DOHH2 (cell line): Measurements from ENCODE around the gene SESN1.

Experiments
- EZH2phosphoT487 ChIP-seq: fragments of 200-600 bp; sonication (generic); IDR thresholded peaks from 2 replicates; pipeline ENCODE4 v1.6.1; 2017; ENCODE audit warnings: borderline replicate concordance, mild to moderate bottlenecking, antibody characterized with exemption, low read length, moderate library complexity, mixed read lengths
- TF ChIP-seq, protein P1 (sequence below): fragments of 200-600 bp; sonication (generic); IDR thresholded peaks from one replicate; pipeline ENCODE4 v1.5.1; 2014; ENCODE audit warnings: antibody characterized with exemption, mild to moderate bottlenecking, low read depth, low read length; ENCODE audit not compliant: poor library complexity, severe bottlenecking

DNA sequence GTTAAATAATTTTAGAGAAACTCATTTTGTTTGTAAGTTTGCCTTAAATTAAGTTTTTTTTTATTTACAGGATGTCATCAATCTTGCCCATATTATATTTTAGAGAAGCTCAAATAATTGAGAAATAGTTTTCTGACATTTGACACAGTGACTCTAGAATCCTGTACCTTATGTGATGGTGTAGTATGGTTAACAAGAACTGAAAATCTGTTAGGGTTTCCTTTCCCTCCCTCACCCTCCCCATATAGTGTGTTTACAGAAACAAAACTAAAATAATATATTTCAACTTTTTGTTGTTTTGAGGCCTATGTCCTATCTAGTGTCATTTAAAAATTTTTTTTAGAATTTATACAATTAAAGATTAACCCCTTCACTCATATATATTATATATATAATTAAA lies 91.8 kb downstream of the SESN1 start:
- TF ChIP-seq, protein P1, sequence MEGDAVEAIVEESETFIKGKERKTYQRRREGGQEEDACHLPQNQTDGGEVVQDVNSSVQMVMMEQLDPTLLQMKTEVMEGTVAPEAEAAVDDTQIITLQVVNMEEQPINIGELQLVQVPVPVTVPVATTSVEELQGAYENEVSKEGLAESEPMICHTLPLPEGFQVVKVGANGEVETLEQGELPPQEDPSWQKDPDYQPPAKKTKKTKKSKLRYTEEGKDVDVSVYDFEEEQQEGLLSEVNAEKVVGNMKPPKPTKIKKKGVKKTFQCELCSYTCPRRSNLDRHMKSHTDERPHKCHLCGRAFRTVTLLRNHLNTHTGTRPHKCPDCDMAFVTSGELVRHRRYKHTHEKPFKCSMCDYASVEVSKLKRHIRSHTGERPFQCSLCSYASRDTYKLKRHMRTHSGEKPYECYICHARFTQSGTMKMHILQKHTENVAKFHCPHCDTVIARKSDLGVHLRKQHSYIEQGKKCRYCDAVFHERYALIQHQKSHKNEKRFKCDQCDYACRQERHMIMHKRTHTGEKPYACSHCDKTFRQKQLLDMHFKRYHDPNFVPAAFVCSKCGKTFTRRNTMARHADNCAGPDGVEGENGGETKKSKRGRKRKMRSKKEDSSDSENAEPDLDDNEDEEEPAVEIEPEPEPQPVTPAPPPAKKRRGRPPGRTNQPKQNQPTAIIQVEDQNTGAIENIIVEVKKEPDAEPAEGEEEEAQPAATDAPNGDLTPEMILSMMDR = no peak
- TF ChIP-seq EZH2phosphoT487 = no peak
